T-helper 22 cell (primary cell): ENCODE measurements around the gene NELL2.
"Not testable (repeated sequence)": the region's sequence is repeated elsewhere in the genome, so short reads cannot be mapped to it uniquely, and the experiment has no call there.

Experiments
- DNase-seq: peaks from one replicate; pipeline ENCODE4 v3.0.0-alpha.2; 2020; ENCODE audit warnings: low read depth

Gene NELL2

DNA sequence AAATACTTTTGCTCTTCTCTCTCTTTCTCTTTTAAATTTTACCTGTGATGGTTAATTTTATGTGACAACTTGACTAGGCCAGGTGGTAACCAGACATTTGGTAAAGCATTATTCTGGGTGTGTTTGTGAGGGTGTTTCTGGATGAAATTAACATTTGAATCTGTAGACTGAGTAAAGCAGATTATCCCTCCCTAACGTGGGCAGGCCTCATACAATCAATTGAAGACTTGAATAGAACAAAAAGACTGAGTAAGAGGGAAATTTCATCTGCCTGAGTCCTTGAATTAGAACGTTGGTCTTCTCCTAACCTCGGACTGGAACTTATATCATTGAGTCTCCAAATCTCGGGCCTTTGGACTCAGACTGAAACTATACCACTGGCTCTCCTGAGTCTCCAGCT is 182.1 kb downstream of the NELL2 start:
- DNase-seq, result no peak

DNA sequence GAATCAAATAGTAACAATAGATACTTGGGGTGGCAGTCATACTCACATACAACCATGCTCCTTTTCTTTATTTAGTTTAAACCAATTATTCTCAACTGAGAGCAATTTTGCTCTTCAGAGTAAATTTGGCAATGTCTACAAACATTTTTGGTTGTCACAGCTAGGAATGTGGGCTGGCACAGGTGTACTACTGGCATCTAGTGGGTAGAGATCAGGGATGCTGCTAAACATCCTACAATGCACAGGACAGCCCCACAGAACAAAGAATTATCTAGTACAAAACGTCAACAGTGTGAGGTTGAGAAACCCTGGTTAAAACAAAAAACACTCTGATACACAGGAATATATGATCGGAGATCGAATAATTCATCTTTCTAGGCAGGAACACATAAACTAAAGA is 186.5 kb downstream of the NELL2 start:
- DNase-seq, result no peak

DNA sequence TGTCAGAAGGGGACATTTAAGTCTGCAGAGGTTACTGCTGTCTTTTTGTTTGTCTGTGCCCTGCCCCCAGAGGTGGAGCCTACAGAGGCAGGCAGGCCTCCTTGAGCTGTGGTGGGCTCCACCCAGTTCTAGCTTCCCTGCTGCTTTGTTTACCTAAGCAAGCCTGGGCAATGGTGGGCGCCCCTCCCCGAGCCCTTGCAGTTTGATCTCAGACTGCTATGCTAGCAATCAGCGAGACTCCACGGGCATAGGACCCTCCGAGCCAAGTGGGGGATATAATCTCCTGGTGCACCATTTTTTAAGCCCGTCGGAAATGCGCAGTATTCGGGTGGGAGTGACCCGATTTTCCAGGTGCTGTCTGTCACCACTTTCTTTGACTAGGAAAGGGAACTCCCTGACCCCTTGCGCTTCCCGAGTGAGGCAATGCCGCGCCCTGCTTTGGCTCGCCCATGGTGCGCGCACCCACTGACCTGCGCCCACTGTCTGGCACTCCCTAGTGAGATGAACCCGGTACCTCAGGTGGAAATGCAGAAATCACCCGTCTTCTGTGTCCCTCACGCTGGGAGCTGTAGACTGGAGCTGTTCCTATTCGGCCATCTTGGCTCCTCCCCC is 189.2 kb downstream of the NELL2 start:
- DNase-seq, result not testable (repeated sequence)

DNA sequence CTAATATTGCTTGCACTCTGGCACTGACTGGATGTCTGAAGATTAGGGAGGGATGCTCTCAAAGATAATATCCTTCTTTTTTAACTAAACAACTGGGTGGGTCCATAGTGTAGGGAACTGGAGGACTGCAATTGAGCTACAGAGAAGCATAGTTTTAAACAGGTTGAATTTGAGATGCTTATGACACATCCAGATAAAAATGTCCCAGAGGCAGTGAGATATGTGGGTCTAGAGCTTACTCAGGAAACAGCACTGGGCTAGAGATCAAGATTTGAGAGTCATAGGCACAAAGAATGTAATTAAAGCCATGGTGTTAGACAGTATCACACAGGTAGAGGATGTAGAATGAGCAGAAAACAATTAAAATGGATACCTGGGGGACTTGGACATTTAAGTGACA is 198.4 kb downstream of the NELL2 start:
- DNase-seq, result no peak

DNA sequence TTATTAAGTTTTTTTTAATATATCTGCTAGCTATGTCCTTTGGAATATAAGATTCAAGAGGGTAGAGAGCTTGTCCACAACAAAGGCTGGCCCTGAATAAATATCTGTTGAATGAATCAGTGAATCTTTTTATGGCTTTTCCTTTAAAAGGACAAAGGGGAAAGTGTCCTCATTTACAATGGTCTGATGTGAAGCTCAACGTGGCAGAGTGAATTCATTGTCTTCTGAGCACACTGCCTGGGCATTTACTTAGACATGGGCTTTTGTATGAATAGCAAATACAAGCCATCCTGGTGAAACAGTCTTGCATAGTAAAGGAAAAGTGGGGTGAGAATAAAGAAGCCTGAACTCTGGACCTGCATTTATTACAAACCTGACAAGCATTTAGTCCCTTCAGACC is 201.2 kb downstream of the NELL2 start:
- DNase-seq, result no peak

GRCh38 chr12:44673811-44674210 is 202.3 kb downstream of the NELL2 start:
- DNase-seq, result no peak

DNA sequence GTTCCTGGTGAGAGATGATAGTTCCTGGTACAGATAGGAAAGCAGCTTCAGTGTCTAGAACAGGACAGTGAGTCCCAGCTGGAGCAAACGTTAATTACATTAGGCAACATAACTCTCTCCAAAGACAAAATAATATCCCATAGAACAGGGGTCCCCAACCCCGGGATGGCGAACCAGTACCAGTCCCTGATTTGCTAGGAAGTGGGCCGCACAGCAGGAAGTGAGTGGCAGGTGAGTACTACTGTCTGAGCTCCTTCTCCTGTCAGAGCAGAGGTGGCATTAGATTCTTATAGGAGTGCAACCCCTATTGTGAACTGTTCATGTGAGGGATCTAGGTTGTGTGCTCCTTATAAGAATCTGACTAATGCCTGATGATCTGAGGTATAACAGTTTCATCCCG is 204.1 kb downstream of the NELL2 start:
- DNase-seq, result no peak

GRCh38 chr12:44668443-44668842 is 207.7 kb downstream of the NELL2 start:
- no peak for DNase-seq

- no peak for DNase-seq
Measured at GRCh38 chr12:44667461-44667860, 208.7 kb downstream of the NELL2 start.

DNA sequence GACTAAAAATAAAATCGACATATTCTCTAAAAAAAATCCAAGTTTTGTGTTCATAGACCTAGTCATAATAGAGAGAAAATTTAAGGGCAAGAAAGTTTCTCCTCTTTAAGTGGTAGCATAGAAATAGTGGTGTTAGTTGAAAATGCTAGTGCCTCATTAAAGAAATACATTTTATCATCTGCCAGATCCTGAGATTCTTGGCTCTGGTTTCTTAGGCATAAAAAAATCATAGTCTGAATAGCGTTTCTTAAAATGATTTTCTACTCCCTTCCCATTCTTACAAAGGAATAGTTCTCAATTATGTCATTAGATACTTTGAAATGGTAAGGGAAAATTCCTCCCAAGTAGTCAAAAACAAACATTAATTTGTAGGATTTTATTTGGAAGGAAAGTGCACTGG is 212.8 kb downstream of the NELL2 start:
- DNase-seq, result no peak

DNA sequence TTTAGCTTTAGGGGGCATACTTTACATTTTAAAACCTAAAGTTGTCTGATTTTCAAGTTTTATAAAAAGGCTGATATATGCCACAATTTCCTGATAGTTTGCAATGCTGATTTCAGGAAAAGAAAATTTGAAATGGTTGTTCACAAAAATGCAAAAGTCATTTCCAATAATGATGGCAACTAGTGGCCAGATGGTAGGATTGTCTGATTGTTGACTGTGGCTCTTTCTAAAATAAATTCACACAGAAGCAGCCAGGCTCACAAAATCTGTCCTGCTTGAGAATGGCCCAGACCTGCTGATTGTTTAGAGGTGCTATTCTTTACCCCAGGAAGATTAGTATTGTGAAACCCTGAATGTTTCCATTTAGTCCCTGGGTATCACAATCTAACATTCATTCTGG is 220.3 kb downstream of the NELL2 start:
- no peak for DNase-seq

- DNase-seq, result no peak
Measured at GRCh38 chr12:44654646-44655639, 221.2 kb downstream of the NELL2 start.

DNA sequence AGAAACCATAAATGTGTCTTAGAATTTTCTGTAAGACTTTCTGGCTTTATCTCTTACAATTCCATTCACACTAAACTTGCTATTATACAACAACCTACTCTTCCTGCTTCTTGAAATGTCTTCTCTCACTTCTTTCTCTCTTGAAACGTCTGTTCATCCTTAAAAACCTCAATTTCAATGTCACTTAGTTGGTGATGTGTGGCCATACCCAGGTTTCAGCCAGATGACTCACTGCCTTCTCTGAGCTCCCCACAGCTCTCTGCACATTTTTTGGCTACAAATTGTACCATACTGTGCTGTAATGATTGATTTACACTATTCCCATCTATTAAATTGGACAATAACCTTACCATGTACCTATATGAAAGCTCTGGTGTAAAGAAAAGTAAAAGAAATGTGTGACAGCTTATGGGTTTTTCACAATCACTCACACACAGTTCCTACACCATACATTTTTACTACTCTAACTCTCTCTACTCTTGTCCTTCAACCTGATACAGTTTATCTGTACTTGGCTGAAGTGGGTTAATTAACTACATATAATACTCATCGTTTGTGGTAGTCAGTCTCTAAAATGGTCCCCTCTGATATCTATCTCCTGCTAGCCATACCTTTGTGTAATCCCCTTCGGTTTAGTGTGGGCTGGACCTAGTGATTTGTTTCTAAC is 222.1 kb downstream of the NELL2 start:
- no peak for DNase-seq

GRCh38 chr12:44649693-44650092 is 226.4 kb downstream of the NELL2 start:
- no peak for DNase-seq

- no peak for DNase-seq
Measured at GRCh38 chr12:44647917-44648690, 228.0 kb downstream of the NELL2 start.

DNA sequence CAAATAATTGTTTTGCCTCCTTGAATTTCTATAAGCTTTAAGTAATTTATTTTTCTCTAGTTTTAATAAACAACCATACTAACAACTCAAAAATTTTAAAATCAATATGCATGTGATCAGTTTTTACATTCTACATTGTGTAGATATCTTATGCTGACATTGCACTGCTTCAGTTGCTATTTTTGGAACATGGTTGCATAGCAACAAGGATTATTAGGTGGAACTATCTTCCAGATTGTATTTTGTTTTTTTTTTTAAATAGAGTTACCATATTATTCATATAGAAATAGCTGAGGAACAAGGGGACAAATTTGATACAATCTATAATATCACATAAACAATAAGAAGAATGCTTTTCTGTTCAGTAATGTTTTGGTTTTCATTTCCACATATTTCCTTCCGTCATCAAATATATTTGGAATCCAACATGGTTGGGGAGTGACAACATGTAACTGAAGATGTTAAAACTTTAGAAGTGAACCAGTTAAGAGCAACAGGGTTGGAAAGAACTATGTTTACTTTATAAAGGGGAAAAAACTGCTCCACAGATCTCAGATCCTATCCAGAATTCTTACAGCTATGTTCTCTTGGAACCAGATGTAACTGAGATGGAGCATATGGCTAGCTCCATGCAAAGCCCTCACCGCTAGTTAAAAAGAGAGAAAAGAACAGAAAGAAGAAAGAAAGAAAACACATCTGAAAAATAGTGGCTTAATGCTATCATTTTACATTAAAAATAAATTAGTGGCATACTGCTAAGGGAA is 235.5 kb downstream of the NELL2 start:
- no peak for DNase-seq

DNA sequence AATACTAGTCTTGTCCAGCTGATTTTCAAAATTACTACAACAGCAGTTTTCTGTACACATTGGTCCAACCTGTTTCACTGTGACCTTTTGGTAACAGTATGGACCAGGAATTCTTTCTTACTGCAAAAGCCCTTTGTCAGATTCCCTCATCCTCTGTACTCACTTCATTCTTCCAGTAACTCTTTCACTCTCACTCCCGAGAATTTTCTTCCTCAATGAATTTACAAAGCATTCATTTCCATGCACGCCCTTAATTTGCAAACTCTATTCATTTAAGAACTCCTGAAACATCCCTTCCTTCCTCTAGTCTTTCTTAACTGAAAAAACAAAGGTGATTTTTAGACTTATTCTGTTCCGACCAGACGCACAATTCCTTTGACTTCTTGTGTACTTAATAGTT is 238.2 kb downstream of the NELL2 start:
- DNase-seq, result no peak

- DNase-seq, result no peak
Measured at GRCh38 chr12:44628180-44628579, 247.9 kb downstream of the NELL2 start.

- DNase-seq, result no peak
Measured at GRCh38 chr12:44627387-44628166, 248.5 kb downstream of the NELL2 start.

GRCh38 chr12:44626883-44627282 is 249.2 kb downstream of the NELL2 start:
- DNase-seq, result no peak

DNA sequence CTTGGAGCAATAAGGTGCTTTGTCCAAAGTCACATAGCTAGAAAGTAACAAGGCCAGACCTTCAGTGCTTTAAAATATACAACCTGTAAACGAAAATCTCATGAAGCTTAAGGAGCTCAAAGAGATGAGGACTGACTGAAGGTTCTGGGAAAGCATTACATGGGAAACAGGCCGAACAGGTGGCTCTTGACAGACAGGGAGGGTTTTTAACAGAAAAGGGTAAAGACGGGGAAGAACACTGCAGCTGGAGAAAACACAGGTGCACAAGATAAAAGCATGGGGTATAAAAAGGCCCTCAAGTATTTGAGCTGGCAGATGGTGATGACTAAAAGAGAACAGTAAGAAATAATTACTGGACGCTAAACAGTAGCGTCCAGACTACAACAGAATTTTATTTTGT is 257.2 kb downstream of the NELL2 start:
- no peak for DNase-seq
